Sigmoid colon (tissue), 7 donors: ENCODE results near the gene NKX1-2. TPM values are rescaled to one million over a fixed set of nuclear protein-coding genes. Genes with fewer than 3 reads are reported as not detected.

ENCODE experiments used
- DNase-seq: peaks from one replicate; pipeline ENCODE4 v3.0.0-alpha.2; 2019
- H3K27ac ChIP-seq, 4 donors: fragments of 200-600 bp; sonication (generic); one replicate each; pipeline ENCODE4 v1.5.1; 2016 to 2019; ENCODE audit warnings: mild to moderate bottlenecking in 1 of 4
- H3K27me3 ChIP-seq, 3 donors: fragments of 200-600 bp; sonication (generic); one replicate each; pipeline ENCODE4 v1.5.1; 2019; ENCODE audit warnings: mild to moderate bottlenecking in 1 of 3
- H3K36me3 ChIP-seq, 4 donors: fragments of 200-600 bp; sonication (generic); one replicate each; pipeline ENCODE4 v1.5.1; 2016 to 2019
- H3K4me1 ChIP-seq, 4 donors: fragments of 200-600 bp; sonication (generic); one replicate each; pipeline ENCODE4 v1.5.1; 2017 to 2019
- H3K4me3 ChIP-seq, 4 donors: fragments of 200-600 bp; sonication (generic); one replicate each; pipeline ENCODE4 v1.5.1; 2017 to 2019; ENCODE audit warnings: mild to moderate bottlenecking in 2 of 4, moderate library complexity in 1 of 4
- H3K9me3 ChIP-seq, 4 donors: fragments of 200-600 bp in 3 of 4; sonication (generic) in 3 of 4; one replicate each; pipeline versions ENCODE4 v1.5.1 to v1.6.1; 2013 to 2019
- CTCF ChIP-seq, 4 experiments: fragments of 450-650 bp in 3 of 4; fragments of 200-600 bp in 1 of 4; IDR thresholded peaks; one replicate each; pipeline ENCODE4 v1.5.1; 2016 to 2019; ENCODE audit warnings: antibody characterized with exemption in 4 of 4, mild to moderate bottlenecking in 3 of 4, moderate library complexity in 2 of 4
- EP300 ChIP-seq, 4 donors: sonication (generic); formaldehyde crosslinking; IDR thresholded peaks; one replicate each; pipeline ENCODE4 v1.6.1; 2017; ENCODE audit warnings: antibody characterized with exemption in 4 of 4
- POLR2A ChIP-seq, 2 donors: fragments of 450-650 bp; IDR thresholded peaks; one replicate each; pipeline ENCODE4 v1.6.1; 2016; ENCODE audit warnings: antibody characterized with exemption in 2 of 2, mild to moderate bottlenecking in 2 of 2, moderate library complexity in 2 of 2
- POLR2AphosphoS5 ChIP-seq, 4 donors: sonication (generic); formaldehyde crosslinking; IDR thresholded peaks; one replicate each; pipeline ENCODE4 v1.6.1; 2017; ENCODE audit warnings: antibody characterized with exemption in 4 of 4
- WGBS, 2 donors: extraction: QIAGEN DNeasy Blood & Tissue Kit; methylation state at CpG; one replicate each; pipeline ENCODE4 v1.1.7; 2013; 5-methylcytosine and 5-hydroxymethylcytosine counted together
- intact Hi-C: fragments of 100-400 bp; cut with DNase I; formaldehyde crosslinking; loops from one replicate; pipeline ENCODE4 v1.15.1; 2023
- polyA plus RNA-seq, 3 donors: library from polyadenylated mRNA; stranded (reverse); fragments of 200-250 nt; gene quantifications; one replicate each; pipeline ENCODE4 v1.2.3, GENCODE V29; 2013
- total RNA-seq, 4 donors: library from RNA; depleted of rRNA; stranded (reverse); fragments of >200 nt; gene quantifications; one replicate each; pipeline ENCODE4 v1.1.0, GENCODE V29; 2016
- donor health status: healthy with polysubstance abuse.
- donor health status: Bipolar disorder and iron deficiency.
- donor health status: healthy.

The NKX1-2 gene
- total and polyA plus RNA-seq, 7 donors: not detected

- no peak for TF ChIP-seq POLR2A (IDR thresholded peaks at IDR 0.05)
- no peak for TF ChIP-seq POLR2AphosphoS5 (IDR thresholded peaks at IDR 0.05)
- no peak for TF ChIP-seq EP300 (IDR thresholded peaks at IDR 0.05)
- no peak for TF ChIP-seq CTCF (IDR thresholded peaks at IDR 0.05)
- Histone ChIP-seq H3K27ac (no peak overlapping the region), H3K9me3 (no peaks in the 10 kb centered on the region), H3K27me3 (no peaks in the 10 kb centered on the region), H3K36me3 (no peaks in the 10 kb centered on the region), H3K4me3 (no peak overlapping the region), H3K4me1 (peaks cover 0 to 32% (median 29%) of the 10 kb centered on the region in 4 donors)
- no peak for DNase-seq
- 17 to 28% methylated on average over 1 of the region's 1 CpG for WGBS, 2 donors
- intact Hi-C loops: no loop called here
These were observed 29.6 kb downstream of the NKX1-2 start for GRCh38 chr10:124420254-124420653.

GRCh38 chr10:124419635-124420034 lies 30.2 kb downstream of the NKX1-2 start:
- intact Hi-C loops: loop anchor here (2.0 to 5.0 kb wide), 3 partner anchors 43 to 323 kb away; partner anchors contain the start of genes FAM53B and LHPP
- H3K4me3 ChIP-seq: no peak overlapping the region
- TF ChIP-seq POLR2A (IDR thresholded peaks at IDR 0.05): no peak
- no peak for TF ChIP-seq CTCF (IDR thresholded peaks at IDR 0.05)
- no peak for TF ChIP-seq EP300 (IDR thresholded peaks at IDR 0.05)
- no peak for TF ChIP-seq POLR2AphosphoS5 (IDR thresholded peaks at IDR 0.05)
- no peaks in the 10 kb centered on the region for H3K27me3 ChIP-seq
- H3K27ac ChIP-seq: peak overlapping the region in 1 of 4 donors; percentile 98
- WGBS, 2 donors: 91 to 94% methylated on average over 10 of the region's 10 CpGs
- H3K36me3 ChIP-seq: no peaks in the 10 kb centered on the region
- DNase-seq: no peak
- H3K4me1 ChIP-seq: peaks cover 0 to 38% (median 33%) of the 10 kb centered on the region in 4 donors
- H3K9me3 ChIP-seq: no peaks in the 10 kb centered on the region

- Histone ChIP-seq H3K27me3 (no peaks in the 10 kb centered on the region), H3K36me3 (no peaks in the 10 kb centered on the region), H3K9me3 (no peaks in the 10 kb centered on the region), H3K4me1 (peaks cover 0 to 45% (median 40%) of the 10 kb centered on the region in 4 donors), H3K4me3 (peak within 1 kb of the TSS; percentile 87 to 100 (median 100)), H3K27ac (peak within 1 kb of the TSS; percentile 98 to 100 (median 100))
- intact Hi-C loops: loop anchor here (2.0 to 5.0 kb wide), 3 partner anchors 43 to 323 kb away; partner anchors contain the start of genes FAM53B and LHPP
- TF ChIP-seq POLR2A (IDR thresholded peaks at IDR 0.05) (peak; percentile 94 to 98), CTCF (IDR thresholded peaks at IDR 0.05) (no peak), EP300 (IDR thresholded peaks at IDR 0.05) (no peak), POLR2AphosphoS5 (IDR thresholded peaks at IDR 0.05) (peak; percentile 99 to 100 (median 99))
- WGBS, 2 donors: 2 to 3% methylated on average over 70 of the region's 70 CpGs
- DNase-seq: peak; percentile 99
These were observed 30.9 kb downstream of the NKX1-2 start, which contains the start of gene OAT for GRCh38 chr10:124418726-124419501. Gene OAT, minus strand, starts transcription at chr10:124418923. Its CDS starts 6,752 bp downstream, at chr10:124412171.

GRCh38 chr10:124417895-124418725 lies 31.7 kb downstream of the NKX1-2 start:
- TF ChIP-seq EP300 (IDR thresholded peaks at IDR 0.05) (no peak), POLR2A (IDR thresholded peaks at IDR 0.05) (no peak), POLR2AphosphoS5 (IDR thresholded peaks at IDR 0.05) (peak in 2 of 4 donors; percentile 4 to 28), CTCF (IDR thresholded peaks at IDR 0.05) (peak in 1 of 4 experiments; percentile 7)
- H3K27me3 ChIP-seq: no peaks in the 10 kb centered on the region
- H3K27ac ChIP-seq: peak overlapping the region; percentile 98 to 100 (median 100)
- intact Hi-C loops: loop anchor here (2.0 to 5.0 kb wide), 3 partner anchors 44 to 324 kb away; partner anchors contain the start of genes FAM53B and LHPP
- WGBS, 2 donors: 2 to 5% methylated on average over 64 of the region's 64 CpGs
- H3K36me3 ChIP-seq: no peaks in the 10 kb centered on the region
- H3K9me3 ChIP-seq: no peaks in the 10 kb centered on the region
- H3K4me1 ChIP-seq: peaks cover 0 to 53% (median 48%) of the 10 kb centered on the region in 4 donors
- H3K4me3 ChIP-seq: peak overlapping the region; percentile 87 to 100 (median 100)
- DNase-seq: peak; percentile 85
